ENCODE data around the gene TAF5. TPM values are rescaled to one million over a fixed set of nuclear protein-coding genes. Genes with fewer than 3 reads are reported as not detected.
A peak's percentile ranks its signal among the peaks of the same experiment; 100 is the strongest.
"Not testable (repeated sequence)": the region's sequence is repeated elsewhere in the genome, so short reads cannot be mapped to it uniquely, and the experiment has no call there.

The TAF5 gene
- total RNA-seq, 1 donor from 2014 or later = 4.1 TPM

DNA sequence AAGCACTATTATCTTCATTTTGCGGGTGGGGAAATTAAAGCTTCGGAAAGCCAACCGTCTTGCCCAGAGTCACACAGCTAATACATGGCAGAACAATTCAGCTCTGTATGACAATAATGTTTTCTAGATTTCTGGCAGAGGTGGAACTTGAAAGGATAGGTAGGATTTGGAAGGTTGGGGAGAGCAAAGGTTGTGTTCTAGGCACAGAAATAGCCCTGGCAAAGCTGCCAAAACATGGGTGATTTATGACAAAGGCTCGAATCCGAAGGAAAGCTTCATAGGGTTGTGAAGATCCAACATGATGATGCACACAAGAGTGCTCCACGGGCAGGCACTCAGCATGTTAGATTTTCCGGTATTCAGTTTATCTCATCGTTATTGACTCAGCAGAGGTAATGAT, 47.8 kb downstream of the TAF5 start:
- DNase-seq = no peak

DNA sequence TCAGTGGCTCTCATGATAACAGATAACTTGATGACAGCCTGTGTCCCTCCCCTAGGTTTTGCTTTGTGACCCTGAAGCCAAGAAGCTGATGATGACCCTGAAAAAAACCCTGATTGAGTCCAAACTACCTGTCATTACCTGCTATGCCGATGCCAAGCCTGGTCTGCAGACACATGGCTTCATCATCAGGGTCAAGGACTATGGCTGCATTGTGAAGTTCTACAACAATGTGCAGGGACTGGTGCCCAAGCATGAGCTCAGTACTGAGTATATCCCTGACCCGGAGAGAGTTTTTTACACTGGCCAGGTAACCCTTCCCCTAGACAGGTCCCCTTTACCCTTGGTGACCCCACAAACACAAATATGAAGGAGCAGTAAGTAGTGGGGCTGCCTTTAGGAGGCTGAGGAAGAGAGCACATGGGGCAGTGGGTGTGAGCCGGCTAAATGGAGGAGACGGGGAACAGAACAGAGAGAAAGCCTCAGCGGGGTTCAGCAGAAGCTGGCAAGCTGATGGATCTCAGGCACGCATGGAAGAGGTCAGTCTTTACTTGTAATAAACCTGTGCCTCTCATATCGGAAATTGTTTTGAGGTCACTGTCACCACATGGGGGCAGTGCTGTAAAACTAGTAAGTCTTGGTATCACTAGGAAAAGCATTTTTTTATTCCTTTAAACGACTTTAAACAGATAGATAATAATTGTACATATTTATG, 48.8 kb downstream of the TAF5 start:
- DNase-seq = peak; percentile 85

DNA sequence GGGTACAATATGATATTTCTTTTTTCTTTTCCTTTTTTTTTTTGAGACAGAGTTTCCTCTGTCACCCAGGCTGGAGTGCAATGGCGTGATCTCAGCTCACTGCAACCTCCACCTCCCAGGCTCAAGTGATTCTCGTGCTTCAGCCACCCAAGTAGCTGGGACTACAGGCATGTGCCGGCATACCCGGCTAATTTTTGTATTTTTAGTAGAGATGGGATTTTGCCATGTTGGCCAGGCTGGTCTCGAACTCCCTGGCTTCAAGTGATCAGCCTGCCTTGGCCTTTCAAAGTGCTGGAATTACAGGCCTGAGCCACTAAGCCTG, 49.3 kb downstream of the TAF5 start:
- DNase-seq = not testable (repeated sequence)

DNA sequence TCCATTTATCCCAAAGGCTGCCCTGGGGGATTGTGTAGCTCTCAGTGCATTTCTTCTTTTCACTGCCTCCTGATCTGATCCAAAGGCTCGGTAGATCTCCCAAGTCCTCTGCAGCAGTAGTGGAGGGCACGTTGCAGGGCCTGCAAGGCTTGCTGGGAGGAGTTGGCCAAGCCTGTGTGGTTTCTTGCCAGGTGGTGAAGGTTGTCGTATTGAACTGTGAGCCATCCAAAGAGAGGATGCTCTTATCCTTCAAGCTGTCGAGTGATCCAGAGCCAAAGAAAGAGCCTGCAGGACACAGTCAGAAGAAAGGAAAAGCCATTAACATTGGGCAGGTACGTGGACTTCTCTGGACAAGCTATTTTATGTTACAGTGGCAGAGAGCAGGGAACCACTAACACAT, 49.8 kb downstream of the TAF5 start:
- no peak for DNase-seq

DNA sequence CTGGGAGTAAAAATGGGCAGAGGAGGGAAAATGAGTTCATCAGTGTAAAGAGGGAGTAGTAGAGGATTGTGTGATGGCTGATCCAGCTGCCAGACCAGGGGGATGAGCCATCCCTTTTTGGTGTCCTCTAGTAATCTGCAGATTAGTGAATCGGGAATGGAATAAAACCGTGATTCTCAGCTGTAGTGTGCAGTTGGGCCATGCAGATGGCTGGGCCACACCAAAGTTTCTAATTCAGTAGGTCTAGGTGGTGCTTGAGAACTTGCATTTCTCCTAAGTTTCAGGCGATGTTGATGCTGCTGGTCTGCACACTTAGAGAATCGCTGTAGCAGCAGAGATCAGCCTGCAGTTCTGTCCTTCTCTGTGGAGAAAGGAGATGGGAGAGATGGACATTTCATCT, 51.3 kb downstream of the TAF5 start:
- no peak for DNase-seq

DNA sequence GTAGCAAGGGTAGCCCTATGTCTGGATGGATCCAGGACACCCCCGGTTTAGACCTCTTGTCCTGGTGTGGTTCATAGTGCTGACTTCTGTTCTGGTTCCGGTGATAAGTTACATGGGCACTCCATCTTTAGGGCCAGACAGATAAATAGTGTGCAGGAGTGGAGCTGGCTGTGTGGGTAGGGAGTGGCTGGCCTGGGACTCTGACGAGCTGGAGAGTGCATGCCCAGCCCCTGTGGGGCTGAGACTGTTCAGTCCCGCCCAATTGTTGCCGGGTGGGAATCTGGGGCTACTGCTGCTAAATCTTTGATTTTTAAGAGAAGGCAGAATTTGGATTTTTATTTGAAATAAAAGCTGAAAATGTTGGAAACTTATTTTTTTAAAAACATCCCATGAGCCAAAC, 56.0 kb downstream of the TAF5 start:
- no peak for DNase-seq

DNA sequence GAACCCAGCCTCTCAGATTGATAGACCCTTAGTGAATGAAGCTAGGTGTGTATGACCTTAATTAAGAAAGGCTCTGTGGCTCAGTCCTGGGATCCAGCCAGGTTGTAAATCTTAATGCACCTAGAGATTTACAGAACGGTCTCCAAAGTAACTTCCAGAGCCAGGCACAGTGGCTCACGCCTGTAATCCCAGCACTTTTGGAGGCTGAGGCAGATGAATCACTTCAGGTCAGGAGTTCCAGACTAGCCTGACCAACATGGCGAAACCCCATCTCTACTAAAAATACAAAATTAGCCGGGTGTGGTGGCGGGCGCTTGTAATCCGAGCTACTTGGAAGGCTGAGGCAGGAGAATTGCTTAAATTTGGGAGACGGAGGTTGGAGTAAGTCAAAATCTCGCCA, 60.1 kb downstream of the TAF5 start:
- no peak for DNase-seq

DNA sequence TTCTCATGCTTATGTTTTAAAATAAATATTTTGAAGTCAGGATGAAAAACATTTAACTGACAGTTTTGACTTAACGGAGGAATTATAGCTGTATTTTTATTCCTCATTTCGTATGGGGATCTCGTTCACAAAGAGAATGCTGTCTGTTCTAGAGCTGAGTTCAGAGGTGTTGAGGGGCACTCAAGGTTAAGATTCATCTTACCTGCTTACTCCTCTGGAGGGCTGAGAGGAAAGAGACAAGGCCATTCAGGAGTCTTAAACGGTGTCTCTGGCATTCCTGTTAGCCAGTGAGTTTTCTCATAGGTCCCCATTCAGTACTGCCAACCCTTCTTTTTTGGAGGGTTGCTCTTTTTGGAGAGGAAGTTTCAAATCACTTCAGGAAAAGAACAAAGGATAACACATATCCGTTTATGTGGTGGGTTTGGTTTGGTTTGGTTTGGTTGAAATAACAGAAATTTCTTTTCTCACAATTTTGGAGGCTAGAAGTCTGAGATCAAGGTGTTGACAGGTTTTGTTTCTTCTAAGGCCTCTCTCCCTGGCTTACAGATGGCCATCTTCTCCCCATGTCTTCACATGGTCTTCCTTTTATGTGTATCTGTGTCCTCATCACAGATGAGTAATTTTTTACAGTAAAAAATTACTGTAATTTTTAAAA, 61.3 kb downstream of the TAF5 start:
- DNase-seq = no peak

DNA sequence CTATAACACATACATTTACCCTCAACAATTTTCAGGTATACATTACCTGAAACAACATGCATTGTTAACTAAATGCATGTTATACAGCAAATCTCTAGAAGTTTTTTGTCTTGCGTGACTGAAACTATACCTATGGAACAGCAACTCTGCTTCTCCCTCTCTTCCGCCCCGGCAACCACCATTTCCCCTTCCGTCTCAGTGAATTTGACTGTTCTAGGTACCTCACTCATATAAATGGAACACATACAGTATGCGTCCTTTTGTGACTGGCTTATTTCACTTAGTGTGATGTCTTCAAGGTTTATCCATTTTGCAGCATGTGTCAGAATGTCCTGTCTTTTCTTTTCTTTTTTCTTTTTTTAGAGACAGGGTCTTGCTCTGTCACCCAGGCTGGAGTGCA, 61.9 kb downstream of the TAF5 start:
- no peak for DNase-seq

DNA sequence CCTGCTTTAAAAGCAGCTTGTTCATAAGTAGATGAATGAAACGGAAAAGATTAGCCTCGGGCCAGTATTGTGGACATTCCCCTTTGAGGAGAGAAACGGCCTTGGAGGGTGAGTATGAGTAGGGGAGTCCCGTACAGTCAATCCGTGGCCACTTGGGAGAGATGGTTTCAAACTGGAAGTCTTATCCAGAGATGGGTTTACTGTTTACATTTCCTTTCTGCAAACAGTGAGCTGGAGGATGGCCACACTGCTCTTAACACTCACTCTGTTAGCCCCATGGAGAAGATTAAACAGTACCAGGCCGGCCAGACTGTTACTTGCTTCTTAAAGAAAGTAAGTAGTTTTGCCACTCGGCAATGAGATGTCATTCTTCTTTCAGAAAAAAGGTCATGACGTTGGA, 64.1 kb downstream of the TAF5 start:
- no peak for DNase-seq

DNA sequence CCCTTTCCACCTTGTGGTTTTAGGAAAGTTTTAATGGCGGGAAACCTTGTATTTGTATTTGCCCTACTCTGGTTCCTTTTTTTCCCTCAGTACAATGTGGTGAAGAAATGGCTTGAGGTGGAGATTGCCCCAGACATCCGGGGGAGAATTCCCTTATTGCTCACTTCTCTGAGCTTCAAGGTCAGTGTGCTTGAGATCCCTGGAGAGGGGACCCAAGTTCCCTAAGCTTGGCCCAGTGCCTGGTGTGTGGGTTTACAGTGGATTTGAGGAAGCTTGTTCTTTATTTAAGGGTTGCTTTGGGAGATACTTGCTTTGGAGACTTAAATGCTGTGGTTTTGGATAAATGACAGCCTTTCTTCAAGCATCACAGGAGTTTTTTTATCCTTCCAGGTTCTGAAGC, 66.1 kb downstream of the TAF5 start:
- DNase-seq = no peak

Other genes starting within 250 kb of the TAF5 start
- 154 TPM for gene NT5C2, start 174.7 kb upstream of the TAF5 start, total RNA-seq
- not detected for gene RPEL1, start 122.1 kb upstream of the TAF5 start, total RNA-seq
- gene INA, start 90.8 kb upstream of the TAF5 start, total RNA-seq = 1.0 TPM
- 13.7 TPM for gene PCGF6, start 16.8 kb upstream of the TAF5 start, total RNA-seq
- gene ATP5MK, start 28.5 kb downstream of the TAF5 start, total RNA-seq = 102 TPM
- gene PDCD11, start 28.6 kb downstream of the TAF5 start, total RNA-seq = 36.0 TPM
- 10.1 TPM for gene CALHM2, start 84.4 kb downstream of the TAF5 start, total RNA-seq
- 0.10 TPM for gene CALHM1, start 90.9 kb downstream of the TAF5 start, total RNA-seq
- gene CALHM3, start 111.3 kb downstream of the TAF5 start, total RNA-seq = not detected
- gene NEURL1, start 125.7 kb downstream of the TAF5 start, total RNA-seq = 46.2 TPM

Measured in tongue (tissue), 2 donors.